Activated naive CD4-positive, alpha-beta T cell treated with anti-CD3 and anti-CD28 coated beads for 36 hours (primary cell): Measurements from ENCODE around the gene PLA2G4C. TPM values are rescaled to one million over a fixed set of nuclear protein-coding genes. Genes with fewer than 3 reads are reported as not detected.
A peak's percentile ranks its signal among the peaks of the same experiment; 100 is the strongest.

Experiments used
- CTCF ChIA-PET: fragments of 350-600 bp; sonication (Branson Sonifier 250); formaldehyde crosslinking; loops from one replicate; lab custom pipeline; 2021; ENCODE audit warnings: antibody characterized with exemption; lab: Charles Lee
- DNase-seq: peaks from one replicate; pipeline ENCODE4 v3.0.0-alpha.2; 2020
- H3K27ac Mint-ChIP-seq: one replicate; pipeline ENCODE4 v1.8.0; 2021; ENCODE audit warnings: mild to moderate bottlenecking, mixed read lengths
- H3K27me3 Mint-ChIP-seq: one replicate; pipeline ENCODE4 v1.8.0; 2021; ENCODE audit warnings: low read depth, mixed read lengths
- H3K36me3 Mint-ChIP-seq: one replicate; pipeline ENCODE4 v1.8.0; 2021; ENCODE audit warnings: low read depth, mixed read lengths
- H3K4me1 Mint-ChIP-seq: one replicate; pipeline ENCODE4 v1.8.0; 2021; ENCODE audit warnings: low read depth, mixed read lengths
- H3K4me3 Mint-ChIP-seq: one replicate; pipeline ENCODE4 v1.8.0; 2021; ENCODE audit warnings: mild to moderate bottlenecking, moderate library complexity, mixed read lengths
- H3K9me3 Mint-ChIP-seq: one replicate; pipeline ENCODE4 v1.8.0; 2021; ENCODE audit warnings: mixed read lengths
- intact Hi-C: fragments of 100-400 bp; cut with micrococcal nuclease; formaldehyde crosslinking; loops from one replicate; pipeline ENCODE4 v1.15.1; 2023
- total RNA-seq, 2 experiments: library from RNA; stranded (reverse); gene quantifications; one replicate each; pipeline ENCODE4 v1.2.3, GENCODE V29; 2021

Gene PLA2G4C
- total RNA-seq, 2 experiments from 2014 or later: 8.8 to 9.6 TPM

DNA sequence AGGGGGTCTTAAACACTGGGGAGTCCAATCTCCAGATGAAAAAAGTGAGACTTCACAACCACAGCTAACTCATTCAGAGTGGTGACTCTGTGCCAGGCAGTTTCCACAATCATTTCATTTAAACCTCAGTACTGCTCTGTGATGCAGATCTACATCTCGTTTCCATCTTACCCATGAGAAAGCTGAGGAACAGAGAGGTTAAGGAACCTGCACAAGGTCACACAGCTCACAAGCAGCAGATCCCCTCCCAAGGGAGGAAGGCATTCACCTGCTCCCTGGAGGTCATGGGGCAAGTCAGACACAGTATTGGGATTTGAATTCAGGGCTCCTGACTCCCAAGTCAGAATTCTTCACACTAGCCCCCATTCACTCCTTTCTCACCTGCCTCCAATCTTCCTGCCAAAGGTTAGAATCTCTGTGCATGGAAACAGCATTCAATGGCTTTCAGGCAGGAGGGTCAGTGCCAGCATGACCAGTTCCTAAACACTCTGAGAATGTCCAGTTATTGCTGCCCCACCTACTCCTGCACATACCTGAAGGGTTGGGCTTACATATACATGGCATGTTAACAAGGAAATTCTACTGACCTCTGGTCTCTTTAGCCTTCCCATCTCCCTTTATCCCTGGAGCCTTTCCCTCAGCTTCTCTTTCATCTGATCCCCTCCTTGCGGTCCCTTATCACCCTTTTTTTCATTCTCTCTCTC is 68.6 kb downstream of the PLA2G4C start:
- CTCF ChIA-PET: interaction anchor here (0.6 kb wide), 1 partner anchor 192 kb away, joined by 3 read pairs; no protein-coding TSS in a partner anchor
- Mint-ChIP-seq H3K27ac (no peak overlapping the region), H3K4me1 (no peaks in the 10 kb centered on the region), H3K36me3 (no peaks in the 10 kb centered on the region), H3K27me3 (peaks cover 33% of the 10 kb centered on the region), H3K9me3 (no peaks in the 10 kb centered on the region), H3K4me3 (no peak overlapping the region)
- no peak for DNase-seq
- intact Hi-C loops: no loop called here

GRCh38 chr19:48036765-48037164 is 73.9 kb downstream of the PLA2G4C start:
- Mint-ChIP-seq H3K36me3 (no peaks in the 10 kb centered on the region), H3K9me3 (peaks cover 6% of the 10 kb centered on the region), H3K4me3 (no peak overlapping the region), H3K27me3 (peaks cover 32% of the 10 kb centered on the region), H3K4me1 (no peaks in the 10 kb centered on the region), H3K27ac (no peak overlapping the region)
- DNase-seq: no peak
- CTCF ChIA-PET: no interaction called here
- intact Hi-C loops: no loop called here

GRCh38 chr19:48033604-48034003 is 77.0 kb downstream of the PLA2G4C start:
- no peak overlapping the region for H3K27ac Mint-ChIP-seq
- DNase-seq: no peak

DNA sequence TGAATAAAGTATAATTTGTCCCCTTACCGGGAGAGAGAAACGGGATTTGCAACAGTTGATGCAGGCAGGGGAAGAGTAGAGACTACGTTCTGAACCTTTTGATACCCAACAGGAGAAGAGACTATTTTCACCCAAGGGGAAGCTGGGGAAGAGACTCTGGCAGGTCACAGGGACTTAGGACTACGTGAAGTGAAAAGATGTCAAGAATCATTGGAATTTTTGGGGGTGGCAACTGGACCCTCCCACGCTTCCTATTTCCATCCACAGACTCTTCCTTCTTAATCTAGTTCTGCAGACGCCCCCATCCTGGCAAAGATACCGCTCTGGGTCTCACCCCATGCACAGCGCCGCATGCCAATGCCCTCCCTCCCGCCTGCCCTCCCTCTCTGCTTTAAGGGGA is 80.5 kb downstream of the PLA2G4C start:
- Mint-ChIP-seq H3K27ac (no peak overlapping the region), H3K4me3 (no peak overlapping the region), H3K36me3 (no peaks in the 10 kb centered on the region), H3K27me3 (peaks cover 22% of the 10 kb centered on the region), H3K4me1 (no peaks in the 10 kb centered on the region), H3K9me3 (no peaks in the 10 kb centered on the region)
- intact Hi-C loops: no loop called here
- CTCF ChIA-PET: interaction anchor here (0.5 to 0.6 kb wide), 2 partner anchors 12 to 155 kb away, joined by 3 to 4 read pairs; no protein-coding TSS in a partner anchor
- no peak for DNase-seq

More at GRCh38 chr19:48033604-48034003, 77.0 kb downstream of the PLA2G4C start:
- CTCF ChIA-PET: no interaction called here
- Mint-ChIP-seq H3K27me3 (peaks cover 13% of the 10 kb centered on the region), H3K4me1 (no peaks in the 10 kb centered on the region), H3K9me3 (peaks cover 6% of the 10 kb centered on the region), H3K4me3 (no peak overlapping the region), H3K36me3 (no peaks in the 10 kb centered on the region)
- intact Hi-C loops: no loop called here

DNA sequence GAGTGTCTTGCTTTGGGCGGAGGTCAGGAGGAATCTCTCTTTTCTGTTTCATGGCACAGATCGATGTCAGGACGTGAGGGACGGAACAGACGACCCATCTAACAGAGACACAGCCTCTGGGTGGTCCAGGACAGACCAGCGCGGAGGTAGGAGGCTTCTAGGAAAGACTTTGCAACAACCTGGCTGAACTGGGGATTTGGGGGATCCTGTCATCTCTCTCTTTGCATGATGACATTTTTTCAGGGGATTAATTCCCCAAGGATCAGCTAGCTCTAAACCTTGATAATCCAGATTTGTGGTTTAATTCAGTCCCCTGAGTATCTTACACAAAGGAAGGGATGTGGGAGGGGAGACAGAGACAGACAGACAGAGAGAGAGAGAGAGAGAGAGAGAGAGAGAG is 81.2 kb downstream of the PLA2G4C start:
- H3K27me3 Mint-ChIP-seq: peaks cover 22% of the 10 kb centered on the region
- intact Hi-C loops: no loop called here
- no peaks in the 10 kb centered on the region for H3K36me3 Mint-ChIP-seq
- H3K27ac Mint-ChIP-seq: no peak overlapping the region
- no peaks in the 10 kb centered on the region for H3K9me3 Mint-ChIP-seq
- H3K4me3 Mint-ChIP-seq: no peak overlapping the region
- DNase-seq: no peak
- H3K4me1 Mint-ChIP-seq: no peaks in the 10 kb centered on the region
- CTCF ChIA-PET: interaction anchor here (0.5 to 0.6 kb wide), 2 partner anchors 12 to 155 kb away, joined by 3 to 4 read pairs; no protein-coding TSS in a partner anchor

DNA sequence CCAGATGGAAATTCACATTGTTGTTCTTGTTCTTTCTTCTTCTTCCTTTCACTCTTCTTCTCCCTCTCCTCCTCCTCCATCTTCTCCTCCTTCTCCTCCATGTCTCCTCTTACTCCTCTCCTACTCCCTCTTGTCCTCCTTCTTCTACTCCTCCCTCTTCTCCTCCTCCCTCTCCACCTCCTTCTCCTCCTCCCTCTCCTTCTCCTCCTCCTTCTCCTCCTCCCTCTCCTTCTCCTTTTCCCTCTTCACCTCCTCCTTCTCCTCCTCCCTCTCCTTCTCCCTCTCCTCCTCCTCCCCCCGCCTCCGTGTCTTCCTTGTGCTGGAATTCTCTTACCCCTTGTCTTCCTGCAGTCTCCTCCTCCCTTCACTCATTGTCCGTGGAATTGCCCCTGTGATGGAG is 85.1 kb downstream of the PLA2G4C start:
- H3K36me3 Mint-ChIP-seq: no peaks in the 10 kb centered on the region
- intact Hi-C loops: no loop called here
- H3K4me3 Mint-ChIP-seq: no peak overlapping the region
- no peak overlapping the region for H3K27ac Mint-ChIP-seq
- H3K4me1 Mint-ChIP-seq: no peaks in the 10 kb centered on the region
- peaks cover 28% of the 10 kb centered on the region for H3K27me3 Mint-ChIP-seq
- no peaks in the 10 kb centered on the region for H3K9me3 Mint-ChIP-seq
- no peak for DNase-seq
- CTCF ChIA-PET: no interaction called here

DNA sequence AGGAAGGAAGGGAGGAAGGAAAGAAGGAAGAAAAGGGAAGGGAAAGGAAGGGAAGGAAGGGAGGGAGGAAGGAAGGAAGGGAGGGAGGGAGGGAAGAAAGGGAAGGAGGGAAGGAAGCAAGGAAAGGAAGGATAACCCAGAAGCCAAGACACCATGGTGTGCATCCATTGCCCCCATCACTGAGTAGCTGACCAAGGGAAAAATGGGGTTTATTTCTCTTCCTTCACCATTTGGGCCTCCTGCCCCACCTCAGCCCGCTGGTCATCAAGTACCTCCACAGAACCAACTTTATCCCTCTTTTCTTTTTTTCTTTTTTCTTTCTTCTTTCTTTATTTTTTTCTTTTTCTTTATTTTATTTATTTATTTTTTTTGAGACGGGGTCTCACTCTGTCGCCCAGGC is 87.1 kb downstream of the PLA2G4C start:
- H3K27me3 Mint-ChIP-seq: peaks cover 30% of the 10 kb centered on the region

DNA sequence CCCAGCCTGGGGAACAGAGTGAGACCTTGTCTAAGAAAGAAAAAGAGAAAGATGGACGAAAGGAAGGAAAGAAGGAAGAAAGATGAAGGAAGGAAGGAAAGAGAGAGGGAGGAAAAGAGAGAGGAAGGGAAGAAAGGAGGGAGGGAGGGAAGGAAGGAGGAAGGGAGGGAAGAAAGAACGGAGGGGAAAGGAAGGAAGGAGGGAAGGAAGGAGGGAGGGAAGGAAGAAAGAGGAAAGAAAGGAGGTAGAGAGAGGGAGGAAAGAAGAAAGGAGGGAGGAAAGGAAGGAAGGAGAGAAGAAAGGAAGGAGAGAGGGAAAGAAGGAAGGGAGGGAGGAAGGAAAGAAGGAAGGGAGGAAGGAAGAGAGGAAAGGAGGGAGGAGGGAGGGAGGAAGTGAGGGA is 87.6 kb downstream of the PLA2G4C start:
- Mint-ChIP-seq H3K36me3 (no peaks in the 10 kb centered on the region), H3K4me3 (no peak overlapping the region), H3K27ac (no peak overlapping the region), H3K4me1 (no peaks in the 10 kb centered on the region), H3K9me3 (no peaks in the 10 kb centered on the region), H3K27me3 (peaks cover 30% of the 10 kb centered on the region)
- CTCF ChIA-PET: no interaction called here
- DNase-seq: no peak
- intact Hi-C loops: no loop called here

More for the DNA sequence above, 87.1 kb downstream of the PLA2G4C start:
- H3K36me3 Mint-ChIP-seq: no peaks in the 10 kb centered on the region
- H3K4me1 Mint-ChIP-seq: no peaks in the 10 kb centered on the region
- CTCF ChIA-PET: no interaction called here
- H3K27ac Mint-ChIP-seq: no peak overlapping the region
- H3K9me3 Mint-ChIP-seq: no peaks in the 10 kb centered on the region
- intact Hi-C loops: no loop called here
- no peak for DNase-seq
- no peak overlapping the region for H3K4me3 Mint-ChIP-seq

DNA sequence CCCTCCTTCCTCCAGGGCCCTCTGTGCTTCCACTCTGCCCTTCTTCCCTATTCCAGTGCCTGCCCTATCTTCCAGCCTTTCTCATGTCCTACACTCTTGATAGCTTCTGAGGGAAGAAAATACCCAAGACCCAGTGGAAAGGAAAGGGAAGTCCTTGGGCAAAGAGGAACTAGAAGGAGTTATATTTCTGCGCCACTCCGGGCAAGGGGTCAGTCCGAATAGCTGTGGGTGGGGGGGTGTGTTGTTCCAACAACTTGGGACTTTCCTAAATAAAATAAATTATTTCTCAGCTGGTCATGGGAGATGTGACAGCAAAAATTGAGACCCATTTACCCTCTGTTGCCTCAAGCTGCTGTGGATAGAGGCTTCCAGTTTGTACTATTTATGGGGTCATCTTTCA is 89.9 kb downstream of the PLA2G4C start:
- Mint-ChIP-seq H3K27ac (no peak overlapping the region), H3K27me3 (peaks cover 29% of the 10 kb centered on the region)
- CTCF ChIA-PET: no interaction called here

DNA sequence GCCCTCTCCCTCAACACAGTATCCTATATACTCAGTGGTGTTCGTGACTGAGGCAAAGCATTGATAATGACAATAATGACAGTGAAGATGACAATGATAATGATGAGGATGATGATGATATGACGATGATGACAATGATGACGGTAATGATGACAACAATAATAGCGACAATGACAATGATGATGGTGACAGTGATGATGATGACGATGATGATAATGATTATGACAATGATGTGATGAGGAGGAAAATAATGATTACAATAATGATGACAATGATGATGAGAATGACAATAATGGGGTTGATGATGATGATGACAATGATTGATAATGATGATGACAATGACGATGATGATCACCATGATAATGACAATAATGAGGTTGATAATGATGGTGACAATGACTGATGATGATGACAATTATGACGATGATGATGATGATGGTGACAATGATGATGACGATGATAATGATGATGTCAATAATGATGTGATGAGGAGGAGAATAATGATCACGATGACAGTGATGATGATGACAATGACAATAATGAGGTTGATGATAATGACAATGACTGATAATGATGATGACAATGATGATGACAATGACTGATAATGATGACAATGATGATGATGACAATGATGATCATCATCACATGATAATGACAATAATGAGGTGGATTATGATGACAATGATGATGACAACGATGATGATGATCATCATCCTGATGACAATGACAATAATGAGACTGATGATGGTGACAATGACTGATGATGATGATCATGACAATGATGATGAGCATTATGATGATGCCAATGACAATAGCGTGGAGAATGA is 99.5 kb downstream of the PLA2G4C start:
- Mint-ChIP-seq H3K27ac (no peak overlapping the region), H3K9me3 (peaks cover 2% of the 10 kb centered on the region), H3K4me3 (no peak overlapping the region), H3K27me3 (peaks cover 10% of the 10 kb centered on the region), H3K36me3 (no peaks in the 10 kb centered on the region), H3K4me1 (no peaks in the 10 kb centered on the region)
- CTCF ChIA-PET: no interaction called here
- intact Hi-C loops: no loop called here
- DNase-seq: no peak

More for the DNA sequence above, 89.9 kb downstream of the PLA2G4C start:
- no peaks in the 10 kb centered on the region for H3K9me3 Mint-ChIP-seq
- H3K4me3 Mint-ChIP-seq: no peak overlapping the region
- no peaks in the 10 kb centered on the region for H3K4me1 Mint-ChIP-seq
- DNase-seq: no peak
- intact Hi-C loops: no loop called here
- H3K36me3 Mint-ChIP-seq: no peaks in the 10 kb centered on the region

DNA sequence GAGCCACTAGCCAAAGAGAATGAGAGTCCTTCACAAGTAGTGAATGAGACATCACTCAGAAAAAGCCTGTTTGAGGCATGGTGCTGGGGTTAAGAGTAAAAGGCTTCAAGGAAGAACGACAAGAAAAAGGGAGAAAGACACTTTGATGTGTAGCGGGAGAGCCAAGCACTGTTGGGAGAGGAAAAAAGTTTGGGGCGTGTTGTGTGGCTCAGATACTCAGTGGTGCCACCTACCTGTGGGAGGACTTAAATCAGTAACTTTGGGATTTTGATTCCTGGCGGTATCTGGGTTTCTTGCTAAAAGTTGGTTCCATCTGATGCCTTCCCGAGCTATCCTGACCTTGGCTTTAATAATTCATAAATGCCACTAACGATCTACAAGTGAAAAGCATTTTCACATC is 103.9 kb downstream of the PLA2G4C start:
- no peaks in the 10 kb centered on the region for H3K4me1 Mint-ChIP-seq
- H3K36me3 Mint-ChIP-seq: no peaks in the 10 kb centered on the region
- CTCF ChIA-PET: interaction anchor here (1.0 kb wide), 1 partner anchor 10 kb away, joined by 4 read pairs; no protein-coding TSS in a partner anchor
- intact Hi-C loops: no loop called here
- H3K4me3 Mint-ChIP-seq: no peak overlapping the region
- DNase-seq: peak; percentile 6
- peaks cover 6% of the 10 kb centered on the region for H3K27me3 Mint-ChIP-seq
- peaks cover 2% of the 10 kb centered on the region for H3K9me3 Mint-ChIP-seq
- H3K27ac Mint-ChIP-seq: no peak overlapping the region

DNA sequence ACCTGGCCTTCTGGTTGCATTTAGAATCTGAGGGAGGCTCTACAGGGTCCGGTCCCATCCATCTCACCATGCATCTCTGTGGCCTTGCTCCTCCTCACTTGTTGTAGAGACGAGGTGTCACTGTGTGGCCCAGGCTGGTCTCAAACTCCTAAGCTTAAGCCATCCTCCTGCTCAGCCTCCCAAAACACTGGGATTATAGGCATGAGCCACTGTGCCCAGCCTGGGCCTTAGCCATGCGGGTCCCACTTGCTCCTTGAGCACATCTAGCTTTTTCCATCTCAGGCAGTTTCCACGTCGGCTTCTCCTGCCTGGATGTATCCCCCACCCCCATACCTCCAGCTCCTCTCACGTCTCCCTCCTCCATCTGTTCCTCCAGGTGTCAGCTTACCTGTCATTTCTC is 106.4 kb downstream of the PLA2G4C start:
- CTCF ChIA-PET: interaction anchor here (0.6 kb wide), 1 partner anchor 36 kb away, joined by 4 read pairs; no protein-coding TSS in a partner anchor
- Mint-ChIP-seq H3K27ac (no peak overlapping the region), H3K4me3 (no peak overlapping the region), H3K36me3 (no peaks in the 10 kb centered on the region), H3K9me3 (peaks cover 2% of the 10 kb centered on the region), H3K27me3 (peaks cover 2% of the 10 kb centered on the region), H3K4me1 (no peaks in the 10 kb centered on the region)
- DNase-seq: no peak
- intact Hi-C loops: no loop called here
